Measurements from ENCODE around the gene MRPL36.

The MRPL36 gene

DNA sequence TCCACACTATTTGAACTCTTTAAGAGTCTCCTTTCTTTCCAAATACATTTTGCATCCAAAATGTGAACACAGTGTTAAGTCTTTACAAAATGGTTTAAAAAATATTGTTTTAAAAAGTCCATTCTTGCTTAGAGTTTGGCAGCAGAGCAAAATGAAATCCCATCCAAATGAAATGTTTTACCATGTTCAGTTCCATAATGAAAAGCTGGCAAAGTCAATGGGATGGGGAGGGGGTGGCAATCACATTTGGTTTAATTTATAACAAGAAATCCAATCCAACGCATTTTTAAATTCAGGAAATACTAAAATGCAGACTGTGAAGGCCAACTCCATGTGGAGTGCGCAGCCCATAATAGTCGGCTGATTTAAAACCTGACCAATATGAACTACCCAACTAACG is 39.4 kb downstream of the MRPL36 start:
- Histone ChIP-seq H4K20me1 (ENCODE audit: insufficient read depth) (no peaks in the 10 kb centered on the region), H3K27ac (no peak overlapping the region), H3K4me2 (no peak overlapping the region), H3K4me3 (IDR thresholded peaks at IDR 0.05; ENCODE audit: insufficient read depth, low read depth, low read length) (no peak overlapping the region), H3K79me2 (ENCODE audit: insufficient read depth, low read depth) (no peaks in the 10 kb centered on the region), H2AFZ (ENCODE audit: low read depth) (no peak overlapping the region), H3K27me3 (ENCODE audit: insufficient read depth, low read depth) (no peaks in the 10 kb centered on the region), H3K9ac (no peak overlapping the region), H3K36me3 (ENCODE audit: insufficient read depth) (no peaks in the 10 kb centered on the region), H3K4me1 (ENCODE audit: low read depth, poor library complexity, severe bottlenecking) (no peaks in the 10 kb centered on the region)
- TF ChIP-seq, protein P1, sequence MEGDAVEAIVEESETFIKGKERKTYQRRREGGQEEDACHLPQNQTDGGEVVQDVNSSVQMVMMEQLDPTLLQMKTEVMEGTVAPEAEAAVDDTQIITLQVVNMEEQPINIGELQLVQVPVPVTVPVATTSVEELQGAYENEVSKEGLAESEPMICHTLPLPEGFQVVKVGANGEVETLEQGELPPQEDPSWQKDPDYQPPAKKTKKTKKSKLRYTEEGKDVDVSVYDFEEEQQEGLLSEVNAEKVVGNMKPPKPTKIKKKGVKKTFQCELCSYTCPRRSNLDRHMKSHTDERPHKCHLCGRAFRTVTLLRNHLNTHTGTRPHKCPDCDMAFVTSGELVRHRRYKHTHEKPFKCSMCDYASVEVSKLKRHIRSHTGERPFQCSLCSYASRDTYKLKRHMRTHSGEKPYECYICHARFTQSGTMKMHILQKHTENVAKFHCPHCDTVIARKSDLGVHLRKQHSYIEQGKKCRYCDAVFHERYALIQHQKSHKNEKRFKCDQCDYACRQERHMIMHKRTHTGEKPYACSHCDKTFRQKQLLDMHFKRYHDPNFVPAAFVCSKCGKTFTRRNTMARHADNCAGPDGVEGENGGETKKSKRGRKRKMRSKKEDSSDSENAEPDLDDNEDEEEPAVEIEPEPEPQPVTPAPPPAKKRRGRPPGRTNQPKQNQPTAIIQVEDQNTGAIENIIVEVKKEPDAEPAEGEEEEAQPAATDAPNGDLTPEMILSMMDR (conservative IDR thresholded peaks at IDR 0.05; ENCODE audit: low read depth, low read length), result no peak

DNA sequence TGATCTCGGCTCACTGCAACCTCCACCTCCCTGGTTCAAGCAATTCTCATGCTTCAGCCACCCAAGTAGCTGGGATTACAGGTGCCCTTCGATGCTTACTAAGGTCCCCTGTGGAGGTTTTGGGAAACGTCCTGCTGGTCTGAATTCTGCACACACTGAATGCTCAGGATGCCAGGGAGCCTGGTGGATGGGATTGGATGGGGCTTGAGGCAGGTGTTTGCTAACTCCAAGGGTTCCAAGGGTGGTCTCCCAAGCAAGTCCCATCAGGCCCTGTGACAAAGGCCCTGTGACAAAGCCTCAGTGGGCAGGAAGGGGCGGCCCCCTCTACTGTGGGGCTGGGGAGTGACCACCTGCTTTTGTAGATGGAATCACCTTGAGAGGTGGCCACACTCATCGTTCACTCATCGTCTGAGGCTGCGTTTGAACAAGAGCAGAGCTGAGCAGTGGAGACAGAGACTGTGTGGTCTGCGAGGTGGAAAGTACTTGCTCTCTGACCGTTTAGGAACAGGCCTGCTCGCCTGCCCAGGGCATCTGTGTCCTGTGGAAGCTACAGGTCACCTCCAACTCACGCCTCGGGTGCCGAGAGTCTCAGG is 40.2 kb downstream of the MRPL36 start:
- Histone ChIP-seq H3K4me2 (no peak overlapping the region), H3K27me3 (ENCODE audit: insufficient read depth, low read depth) (no peaks in the 10 kb centered on the region), H3K4me3 (IDR thresholded peaks at IDR 0.05; ENCODE audit: insufficient read depth, low read depth, low read length) (no peak overlapping the region), H4K20me1 (ENCODE audit: insufficient read depth) (no peaks in the 10 kb centered on the region), H3K36me3 (ENCODE audit: insufficient read depth) (no peaks in the 10 kb centered on the region), H3K27ac (no peak overlapping the region), H2AFZ (ENCODE audit: low read depth) (no peak overlapping the region), H3K9ac (no peak overlapping the region), H3K79me2 (ENCODE audit: insufficient read depth, low read depth) (no peaks in the 10 kb centered on the region), H3K4me1 (ENCODE audit: low read depth, poor library complexity, severe bottlenecking) (no peaks in the 10 kb centered on the region)
- TF ChIP-seq, protein P1 (conservative IDR thresholded peaks at IDR 0.05; ENCODE audit: low read depth, low read length), result no peak

DNA sequence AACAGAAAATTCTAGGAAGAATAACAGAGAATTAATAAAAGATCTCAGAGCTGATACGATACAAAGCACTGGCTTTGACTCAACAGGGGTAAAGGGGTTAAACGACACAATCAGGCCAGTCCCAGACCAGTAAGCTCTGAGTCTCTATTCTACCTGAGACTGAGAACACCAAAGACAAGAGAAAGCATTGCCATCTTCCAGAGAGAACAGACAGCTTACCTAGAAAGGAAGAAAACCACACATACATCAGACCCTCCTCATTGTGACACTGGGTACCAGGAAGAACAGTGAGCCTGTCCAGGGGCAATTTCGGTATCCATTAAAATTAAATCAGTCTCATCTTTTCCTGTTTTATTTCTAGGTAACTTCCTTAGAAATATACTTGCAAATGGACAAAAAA is 41.1 kb downstream of the MRPL36 start:
- Histone ChIP-seq H3K9ac (no peak overlapping the region), H3K79me2 (ENCODE audit: insufficient read depth, low read depth) (no peaks in the 10 kb centered on the region), H4K20me1 (ENCODE audit: insufficient read depth) (no peaks in the 10 kb centered on the region), H3K4me3 (IDR thresholded peaks at IDR 0.05; ENCODE audit: insufficient read depth, low read depth, low read length) (no peak overlapping the region), H3K27me3 (ENCODE audit: insufficient read depth, low read depth) (no peaks in the 10 kb centered on the region), H3K4me1 (ENCODE audit: low read depth, poor library complexity, severe bottlenecking) (no peaks in the 10 kb centered on the region), H3K4me2 (no peak overlapping the region), H3K36me3 (ENCODE audit: insufficient read depth) (no peaks in the 10 kb centered on the region), H2AFZ (ENCODE audit: low read depth) (no peak overlapping the region), H3K27ac (no peak overlapping the region)
- TF ChIP-seq, protein P1 (conservative IDR thresholded peaks at IDR 0.05; ENCODE audit: low read depth, low read length), result no peak

DNA sequence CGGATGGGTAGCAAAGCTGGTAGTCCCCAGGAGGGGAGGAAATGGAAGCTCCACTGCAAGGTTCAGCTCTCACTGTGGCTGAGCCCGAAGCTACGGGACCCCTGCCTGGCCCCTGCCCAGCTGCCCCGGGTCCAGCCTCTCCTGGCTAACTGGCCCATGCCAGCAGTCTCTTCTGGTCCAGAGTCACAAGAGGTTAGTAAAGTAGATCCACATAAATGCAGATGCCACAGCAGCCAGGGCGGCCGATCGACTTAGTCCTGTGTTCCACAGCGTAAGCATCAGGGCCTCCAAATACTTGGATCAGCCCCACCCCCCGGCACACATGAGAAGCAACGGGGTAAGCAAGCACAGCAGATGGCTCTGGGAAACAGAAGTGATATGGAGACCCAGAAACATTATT is 42.1 kb downstream of the MRPL36 start:
- Histone ChIP-seq H3K27ac (no peak overlapping the region), H3K27me3 (ENCODE audit: insufficient read depth, low read depth) (peaks cover 6% of the 10 kb centered on the region; the same call in 1 of the 2 replicates), H3K4me3 (IDR thresholded peaks at IDR 0.05; ENCODE audit: insufficient read depth, low read depth, low read length) (no peak overlapping the region), H3K4me1 (ENCODE audit: low read depth, poor library complexity, severe bottlenecking) (no peaks in the 10 kb centered on the region), H3K36me3 (ENCODE audit: insufficient read depth) (no peaks in the 10 kb centered on the region), H2AFZ (ENCODE audit: low read depth) (no peak overlapping the region), H3K9ac (no peak overlapping the region), H3K79me2 (ENCODE audit: insufficient read depth, low read depth) (no peaks in the 10 kb centered on the region), H3K4me2 (no peak overlapping the region), H4K20me1 (ENCODE audit: insufficient read depth) (no peaks in the 10 kb centered on the region)
- TF ChIP-seq, protein P1 (conservative IDR thresholded peaks at IDR 0.05; ENCODE audit: low read depth, low read length), result no peak
